ENCODE measurements around the gene SCO2.

- TF ChIP-seq CTCF (IDR thresholded peaks at IDR 0.05) (no peak), POLR2A (IDR thresholded peaks at IDR 0.05) (no peak)
Measured at GRCh38 chr22:50536226-50536625, 10.8 kb upstream of the SCO2 start.

All from breast epithelium (tissue), 3 donors.